ENCODE data around the gene PXDN.

Gene PXDN

DNA sequence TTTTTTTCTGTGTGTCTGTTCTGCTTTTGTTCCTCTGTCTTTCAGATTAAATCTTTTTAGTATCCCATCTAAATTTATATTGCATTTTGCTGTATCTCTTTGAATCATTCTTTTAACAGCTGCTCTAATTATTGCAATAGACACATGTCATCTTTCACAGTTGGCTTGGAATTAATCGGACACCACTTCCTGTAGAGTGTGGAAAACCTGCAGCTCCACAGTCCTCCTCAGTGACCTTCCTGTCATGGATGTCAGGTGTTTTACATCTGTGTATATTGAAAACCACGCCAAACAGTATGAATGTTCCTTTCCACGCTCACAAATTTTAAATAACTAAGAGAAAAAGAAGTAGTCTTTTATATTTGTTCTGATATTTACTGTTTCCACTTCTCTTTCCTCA lies 135.3 kb downstream of the PXDN start:
- Histone ChIP-seq H3K27ac (ENCODE audit: extremely low read depth, low read depth, low read length) (no peak overlapping the region), H3K9me3 (ENCODE audit: control insufficient read depth, insufficient read depth, low read depth, low read length) (no peaks in the 10 kb centered on the region), H3K4me1 (ENCODE audit: control insufficient read depth, insufficient read depth, low read length) (0 out of 2 replicates have a peak, but pooled peaks cover 2% of the 10 kb centered on the region), H3K36me3 (ENCODE audit: control insufficient read depth in 2 of 2, insufficient read depth in 1 of 2, low read length in 2 of 2) (no peaks in the 10 kb centered on the region), H3K4me3 (ENCODE audit: low read depth, low read length) (no peak overlapping the region)
- POLR2A ChIA-PET = no interaction called here
- CTCF ChIA-PET = no interaction called here
- TF ChIP-seq ZNF239 (tag by site-specific recombination; IDR thresholded peaks at IDR 0.05) (no peak), ZNF629 (tag by site-specific recombination; IDR thresholded peaks at IDR 0.05) (no peak), PRDM1 (tag by site-specific recombination; IDR thresholded peaks at IDR 0.05) (no peak), GFI1B (tag by site-specific recombination; IDR thresholded peaks at IDR 0.05) (no peak), GLI2 (tag by site-specific recombination; IDR thresholded peaks at IDR 0.05; ENCODE audit: borderline replicate concordance, low read depth) (no peak), ZNF768 (tag by site-specific recombination; IDR thresholded peaks at IDR 0.05) (no peak), ZNF549 (tag by site-specific recombination; IDR thresholded peaks at IDR 0.05) (no peak), ZNF510 (tag by site-specific recombination; IDR thresholded peaks at IDR 0.05; ENCODE audit: insufficient replicate concordance) (no peak), ZFP37 (tag by site-specific recombination; IDR thresholded peaks at IDR 0.05) (no peak), ZNF843 (tag by site-specific recombination; IDR thresholded peaks at IDR 0.05) (no peak), ZNF202 (tag by site-specific recombination; IDR thresholded peaks at IDR 0.05; ENCODE audit: borderline replicate concordance) (no peak), ZBTB1 (tag by site-specific recombination; IDR thresholded peaks at IDR 0.05) (no peak)
- TF ChIP-seq, protein P1, sequence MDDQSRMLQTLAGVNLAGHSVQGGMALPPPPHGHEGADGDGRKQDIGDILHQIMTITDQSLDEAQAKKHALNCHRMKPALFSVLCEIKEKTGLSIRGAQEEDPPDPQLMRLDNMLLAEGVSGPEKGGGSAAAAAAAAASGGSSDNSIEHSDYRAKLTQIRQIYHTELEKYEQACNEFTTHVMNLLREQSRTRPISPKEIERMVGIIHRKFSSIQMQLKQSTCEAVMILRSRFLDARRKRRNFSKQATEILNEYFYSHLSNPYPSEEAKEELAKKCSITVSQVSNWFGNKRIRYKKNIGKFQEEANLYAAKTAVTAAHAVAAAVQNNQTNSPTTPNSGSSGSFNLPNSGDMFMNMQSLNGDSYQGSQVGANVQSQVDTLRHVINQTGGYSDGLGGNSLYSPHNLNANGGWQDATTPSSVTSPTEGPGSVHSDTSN (CRISPR knock-in tag; IDR thresholded peaks at IDR 0.05) = no peak
- TF ChIP-seq, protein P2, sequence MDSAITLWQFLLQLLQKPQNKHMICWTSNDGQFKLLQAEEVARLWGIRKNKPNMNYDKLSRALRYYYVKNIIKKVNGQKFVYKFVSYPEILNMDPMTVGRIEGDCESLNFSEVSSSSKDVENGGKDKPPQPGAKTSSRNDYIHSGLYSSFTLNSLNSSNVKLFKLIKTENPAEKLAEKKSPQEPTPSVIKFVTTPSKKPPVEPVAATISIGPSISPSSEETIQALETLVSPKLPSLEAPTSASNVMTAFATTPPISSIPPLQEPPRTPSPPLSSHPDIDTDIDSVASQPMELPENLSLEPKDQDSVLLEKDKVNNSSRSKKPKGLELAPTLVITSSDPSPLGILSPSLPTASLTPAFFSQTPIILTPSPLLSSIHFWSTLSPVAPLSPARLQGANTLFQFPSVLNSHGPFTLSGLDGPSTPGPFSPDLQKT (IDR thresholded peaks at IDR 0.05; ENCODE audit: borderline replicate concordance, low read depth, low read length) = no peak
- TF ChIP-seq, protein P3, sequence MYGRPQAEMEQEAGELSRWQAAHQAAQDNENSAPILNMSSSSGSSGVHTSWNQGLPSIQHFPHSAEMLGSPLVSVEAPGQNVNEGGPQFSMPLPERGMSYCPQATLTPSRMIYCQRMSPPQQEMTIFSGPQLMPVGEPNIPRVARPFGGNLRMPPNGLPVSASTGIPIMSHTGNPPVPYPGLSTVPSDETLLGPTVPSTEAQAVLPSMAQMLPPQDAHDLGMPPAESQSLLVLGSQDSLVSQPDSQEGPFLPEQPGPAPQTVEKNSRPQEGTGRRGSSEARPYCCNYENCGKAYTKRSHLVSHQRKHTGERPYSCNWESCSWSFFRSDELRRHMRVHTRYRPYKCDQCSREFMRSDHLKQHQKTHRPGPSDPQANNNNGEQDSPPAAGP (tag by site-specific recombination; IDR thresholded peaks at IDR 0.05) = no peak
- TF ChIP-seq, protein P4, sequence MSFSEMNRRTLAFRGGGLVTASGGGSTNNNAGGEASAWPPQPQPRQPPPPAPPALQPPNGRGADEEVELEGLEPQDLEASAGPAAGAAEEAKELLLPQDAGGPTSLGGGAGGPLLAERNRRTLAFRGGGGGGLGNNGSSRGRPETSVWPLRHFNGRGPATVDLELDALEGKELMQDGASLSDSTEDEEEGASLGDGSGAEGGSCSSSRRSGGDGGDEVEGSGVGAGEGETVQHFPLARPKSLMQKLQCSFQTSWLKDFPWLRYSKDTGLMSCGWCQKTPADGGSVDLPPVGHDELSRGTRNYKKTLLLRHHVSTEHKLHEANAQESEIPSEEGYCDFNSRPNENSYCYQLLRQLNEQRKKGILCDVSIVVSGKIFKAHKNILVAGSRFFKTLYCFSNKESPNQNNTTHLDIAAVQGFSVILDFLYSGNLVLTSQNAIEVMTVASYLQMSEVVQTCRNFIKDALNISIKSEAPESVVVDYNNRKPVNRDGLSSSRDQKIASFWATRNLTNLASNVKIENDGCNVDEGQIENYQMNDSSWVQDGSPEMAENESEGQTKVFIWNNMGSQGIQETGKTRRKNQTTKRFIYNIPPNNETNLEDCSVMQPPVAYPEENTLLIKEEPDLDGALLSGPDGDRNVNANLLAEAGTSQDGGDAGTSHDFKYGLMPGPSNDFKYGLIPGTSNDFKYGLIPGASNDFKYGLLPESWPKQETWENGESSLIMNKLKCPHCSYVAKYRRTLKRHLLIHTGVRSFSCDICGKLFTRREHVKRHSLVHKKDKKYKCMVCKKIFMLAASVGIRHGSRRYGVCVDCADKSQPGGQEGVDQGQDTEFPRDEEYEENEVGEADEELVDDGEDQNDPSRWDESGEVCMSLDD (tag by site-specific recombination; IDR thresholded peaks at IDR 0.05) = no peak
- TF ChIP-seq, protein P5, sequence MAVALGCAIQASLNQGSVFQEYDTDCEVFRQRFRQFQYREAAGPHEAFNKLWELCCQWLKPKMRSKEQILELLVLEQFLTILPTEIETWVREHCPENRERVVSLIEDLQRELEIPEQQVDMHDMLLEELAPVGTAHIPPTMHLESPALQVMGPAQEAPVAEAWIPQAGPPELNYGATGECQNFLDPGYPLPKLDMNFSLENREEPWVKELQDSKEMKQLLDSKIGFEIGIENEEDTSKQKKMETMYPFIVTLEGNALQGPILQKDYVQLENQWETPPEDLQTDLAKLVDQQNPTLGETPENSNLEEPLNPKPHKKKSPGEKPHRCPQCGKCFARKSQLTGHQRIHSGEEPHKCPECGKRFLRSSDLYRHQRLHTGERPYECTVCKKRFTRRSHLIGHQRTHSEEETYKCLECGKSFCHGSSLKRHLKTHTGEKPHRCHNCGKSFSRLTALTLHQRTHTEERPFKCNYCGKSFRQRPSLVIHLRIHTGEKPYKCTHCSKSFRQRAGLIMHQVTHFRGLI (tag by site-specific recombination; IDR thresholded peaks at IDR 0.05) = no peak

DNA sequence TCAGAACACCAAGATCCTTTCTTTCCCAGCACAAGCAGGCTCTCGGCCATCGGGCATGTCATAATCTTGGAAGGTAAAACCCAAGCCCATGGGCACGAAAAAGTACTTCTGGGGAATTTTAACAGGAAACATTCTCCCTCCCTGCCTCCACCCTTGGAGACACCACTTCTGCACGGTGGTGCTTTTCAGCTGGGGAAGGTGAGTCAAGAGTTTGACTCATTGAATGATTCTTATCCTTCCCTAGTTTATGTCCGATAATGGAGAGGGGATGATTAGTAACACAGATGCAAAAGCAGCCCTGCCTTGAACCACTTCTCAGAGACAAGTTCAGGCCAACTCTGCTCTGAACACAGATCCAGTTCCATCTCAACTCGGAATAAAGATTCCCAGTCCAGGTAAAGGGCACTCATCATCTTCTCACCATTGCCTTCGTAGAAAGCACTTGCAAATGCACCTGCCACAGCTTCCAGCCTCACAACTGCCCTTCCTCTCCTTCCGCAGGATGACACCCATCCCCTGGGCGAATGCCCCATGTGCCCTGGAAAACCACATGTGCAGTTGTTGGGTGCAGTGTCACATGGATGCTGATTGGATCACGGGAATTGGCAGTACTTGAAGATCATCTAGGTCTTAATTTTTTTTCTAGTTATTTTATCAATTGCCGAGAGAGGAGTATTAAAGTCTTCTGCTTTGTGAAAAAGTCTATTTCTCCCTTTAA lies 136.2 kb downstream of the PXDN start:
- Histone ChIP-seq H3K27ac (ENCODE audit: extremely low read depth, low read depth, low read length) (no peak overlapping the region), H3K4me1 (ENCODE audit: control insufficient read depth, insufficient read depth, low read length) (no peaks in the 10 kb centered on the region), H3K4me3 (ENCODE audit: low read depth, low read length) (no peak overlapping the region), H3K36me3 (ENCODE audit: control insufficient read depth in 2 of 2, insufficient read depth in 1 of 2, low read length in 2 of 2) (no peaks in the 10 kb centered on the region), H3K9me3 (ENCODE audit: control insufficient read depth, insufficient read depth, low read depth, low read length) (no peaks in the 10 kb centered on the region)
- ChIA-PET POLR2A (no interaction called here), CTCF (no interaction called here)
- TF ChIP-seq ZNF2 (tag by site-specific recombination; IDR thresholded peaks at IDR 0.05) (no peak), YY2 (tag by site-specific recombination; IDR thresholded peaks at IDR 0.05) (no peak), ZNF600 (tag by site-specific recombination; IDR thresholded peaks at IDR 0.05) (no peak)

Data from HEK293 (cell line).